ENCODE data around the gene POLR3G. TPM values are rescaled to one million over a fixed set of nuclear protein-coding genes. Genes with fewer than 3 reads are reported as not detected.

The POLR3G gene
- polyA plus RNA-seq, 1 donor from 2014 or later, result 2.7 TPM

DNA sequence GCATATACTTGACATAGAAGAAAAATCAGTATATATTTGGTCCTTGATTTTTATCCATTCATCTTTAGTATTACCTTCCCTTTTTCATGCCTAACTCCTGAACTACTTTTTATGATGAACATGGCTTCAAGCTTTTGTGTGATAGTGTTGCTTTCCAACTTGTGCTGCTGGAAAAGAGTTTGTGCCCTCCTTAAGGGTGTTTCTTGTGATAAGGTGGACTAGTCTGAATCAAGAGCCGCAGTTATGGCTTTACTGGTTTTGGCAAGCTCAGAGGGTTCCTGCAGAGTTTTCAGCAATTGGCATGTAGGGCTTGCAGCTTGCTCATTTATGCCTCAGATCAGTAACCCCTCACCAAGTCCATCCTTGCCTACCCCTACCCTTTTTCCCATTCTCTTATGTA is 20.5 kb downstream of the POLR3G start:
- H3K27me3 ChIP-seq (ENCODE audit: insufficient read depth, low read depth, low read length), result no peaks in the 10 kb centered on the region
- TF ChIP-seq, protein P1, sequence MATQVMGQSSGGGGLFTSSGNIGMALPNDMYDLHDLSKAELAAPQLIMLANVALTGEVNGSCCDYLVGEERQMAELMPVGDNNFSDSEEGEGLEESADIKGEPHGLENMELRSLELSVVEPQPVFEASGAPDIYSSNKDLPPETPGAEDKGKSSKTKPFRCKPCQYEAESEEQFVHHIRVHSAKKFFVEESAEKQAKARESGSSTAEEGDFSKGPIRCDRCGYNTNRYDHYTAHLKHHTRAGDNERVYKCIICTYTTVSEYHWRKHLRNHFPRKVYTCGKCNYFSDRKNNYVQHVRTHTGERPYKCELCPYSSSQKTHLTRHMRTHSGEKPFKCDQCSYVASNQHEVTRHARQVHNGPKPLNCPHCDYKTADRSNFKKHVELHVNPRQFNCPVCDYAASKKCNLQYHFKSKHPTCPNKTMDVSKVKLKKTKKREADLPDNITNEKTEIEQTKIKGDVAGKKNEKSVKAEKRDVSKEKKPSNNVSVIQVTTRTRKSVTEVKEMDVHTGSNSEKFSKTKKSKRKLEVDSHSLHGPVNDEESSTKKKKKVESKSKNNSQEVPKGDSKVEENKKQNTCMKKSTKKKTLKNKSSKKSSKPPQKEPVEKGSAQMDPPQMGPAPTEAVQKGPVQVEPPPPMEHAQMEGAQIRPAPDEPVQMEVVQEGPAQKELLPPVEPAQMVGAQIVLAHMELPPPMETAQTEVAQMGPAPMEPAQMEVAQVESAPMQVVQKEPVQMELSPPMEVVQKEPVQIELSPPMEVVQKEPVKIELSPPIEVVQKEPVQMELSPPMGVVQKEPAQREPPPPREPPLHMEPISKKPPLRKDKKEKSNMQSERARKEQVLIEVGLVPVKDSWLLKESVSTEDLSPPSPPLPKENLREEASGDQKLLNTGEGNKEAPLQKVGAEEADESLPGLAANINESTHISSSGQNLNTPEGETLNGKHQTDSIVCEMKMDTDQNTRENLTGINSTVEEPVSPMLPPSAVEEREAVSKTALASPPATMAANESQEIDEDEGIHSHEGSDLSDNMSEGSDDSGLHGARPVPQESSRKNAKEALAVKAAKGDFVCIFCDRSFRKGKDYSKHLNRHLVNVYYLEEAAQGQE (IDR thresholded peaks at IDR 0.05; ENCODE audit: borderline replicate concordance), result no peak
- TF ChIP-seq CTCF (IDR thresholded peaks at IDR 0.05; ENCODE audit: poor library complexity, severe bottlenecking) (no peak), EZH2 (IDR thresholded peaks at IDR 0.05; ENCODE audit: borderline replicate concordance, insufficient read depth, low read length, poor library complexity, severe bottlenecking) (no peak), RAD21 (conservative IDR thresholded peaks at IDR 0.05) (no peak), EP300 (conservative IDR thresholded peaks at IDR 0.05; ENCODE audit: poor library complexity, severe bottlenecking) (no peak), SMC3 (conservative IDR thresholded peaks at IDR 0.05; ENCODE audit: poor library complexity) (no peak), MXI1 (conservative IDR thresholded peaks at IDR 0.05; ENCODE audit: poor library complexity, severe bottlenecking) (no peak), TAF1 (IDR thresholded peaks at IDR 0.05; ENCODE audit: low read depth) (no peak), POLR2AphosphoS5 (IDR thresholded peaks at IDR 0.05) (no peak)
- H3K36me3 ChIP-seq (ENCODE audit: insufficient read depth, low read length), result no peaks in the 10 kb centered on the region
- no peak overlapping the region for H3K27ac ChIP-seq (ENCODE audit: low read length)
- H3K9me3 ChIP-seq (ENCODE audit: low read length), result no peaks in the 10 kb centered on the region
- no peaks in the 10 kb centered on the region for H3K79me2 ChIP-seq (replicated peaks; ENCODE audit: insufficient read depth, low read length)
- H3F3A ChIP-seq (ENCODE audit: insufficient read depth, low read length, poor library complexity, severe bottlenecking), result no peaks in the 10 kb centered on the region
- no peak overlapping the region for H2AFZ ChIP-seq (ENCODE audit: low read depth, low read length)
- H3K4me3 ChIP-seq (ENCODE audit: low read length), result no peak overlapping the region
- no peak overlapping the region for H3K9ac ChIP-seq (ENCODE audit: low read length)
- H3K4me2 ChIP-seq (ENCODE audit: low read length), result no peak overlapping the region
- no peaks in the 10 kb centered on the region for H3K9me2 ChIP-seq (ENCODE audit: insufficient read depth, low read length)
- H4K20me1 ChIP-seq (ENCODE audit: insufficient read depth), result no peaks in the 10 kb centered on the region

GRCh38 chr5:90503596-90503995 is 28.9 kb downstream of the POLR3G start:
- no peaks in the 10 kb centered on the region for H3K79me2 ChIP-seq (replicated peaks; ENCODE audit: insufficient read depth, low read length)
- no peak overlapping the region for H3K4me3 ChIP-seq (ENCODE audit: low read length)
- no peaks in the 10 kb centered on the region for H3K9me2 ChIP-seq (ENCODE audit: insufficient read depth, low read length)
- no peak overlapping the region for H2AFZ ChIP-seq (ENCODE audit: low read depth, low read length)
- no peak overlapping the region for H3K4me2 ChIP-seq (ENCODE audit: low read length)
- no peaks in the 10 kb centered on the region for H3F3A ChIP-seq (ENCODE audit: insufficient read depth, low read length, poor library complexity, severe bottlenecking)
- no peak overlapping the region for H3K27ac ChIP-seq (ENCODE audit: low read length)
- H3K9me3 ChIP-seq (ENCODE audit: low read length), result no peaks in the 10 kb centered on the region
- no peaks in the 10 kb centered on the region for H3K36me3 ChIP-seq (ENCODE audit: insufficient read depth, low read length)
- TF ChIP-seq POLR2AphosphoS5 (IDR thresholded peaks at IDR 0.05), result no peak
- no peak for TF ChIP-seq EZH2 (IDR thresholded peaks at IDR 0.05; ENCODE audit: borderline replicate concordance, insufficient read depth, low read length, poor library complexity, severe bottlenecking)
- H3K9ac ChIP-seq (ENCODE audit: low read length), result no peak overlapping the region
- H4K20me1 ChIP-seq (ENCODE audit: insufficient read depth), result no peaks in the 10 kb centered on the region
- no peaks in the 10 kb centered on the region for H3K27me3 ChIP-seq (ENCODE audit: insufficient read depth, low read depth, low read length)

- Histone ChIP-seq H3K79me2 (replicated peaks; ENCODE audit: insufficient read depth, low read length) (no peaks in the 10 kb centered on the region), H3K4me2 (ENCODE audit: low read length) (no peak overlapping the region), H3K9me3 (ENCODE audit: low read length) (no peaks in the 10 kb centered on the region), H3K9me2 (ENCODE audit: insufficient read depth, low read length) (no peaks in the 10 kb centered on the region), H3K36me3 (ENCODE audit: insufficient read depth, low read length) (no peaks in the 10 kb centered on the region), H3F3A (ENCODE audit: insufficient read depth, low read length, poor library complexity, severe bottlenecking) (no peaks in the 10 kb centered on the region), H3K27me3 (ENCODE audit: insufficient read depth, low read depth, low read length) (no peaks in the 10 kb centered on the region), H3K4me3 (ENCODE audit: low read length) (no peak overlapping the region), H2AFZ (ENCODE audit: low read depth, low read length) (no peak overlapping the region), H3K27ac (ENCODE audit: low read length) (no peak overlapping the region), H4K20me1 (ENCODE audit: insufficient read depth) (no peaks in the 10 kb centered on the region), H3K9ac (ENCODE audit: low read length) (no peak overlapping the region)
- TF ChIP-seq RAD21 (conservative IDR thresholded peaks at IDR 0.05), result no peak
- no peak for TF ChIP-seq MXI1 (conservative IDR thresholded peaks at IDR 0.05; ENCODE audit: poor library complexity, severe bottlenecking)
These were observed 30.1 kb downstream of the POLR3G start for GRCh38 chr5:90504743-90505142.

All from neural cell (in vitro differentiated cells).